ENCODE measurements around the gene PPP2R2B. TPM values are rescaled to one million over a fixed set of nuclear protein-coding genes. Genes with fewer than 3 reads are reported as not detected.

PPP2R2B gene
- total and polyA plus RNA-seq, 2 donors (not counting 3 experiments of a cell fraction or from before 2014, with no cell fraction given): not detected

DNA sequence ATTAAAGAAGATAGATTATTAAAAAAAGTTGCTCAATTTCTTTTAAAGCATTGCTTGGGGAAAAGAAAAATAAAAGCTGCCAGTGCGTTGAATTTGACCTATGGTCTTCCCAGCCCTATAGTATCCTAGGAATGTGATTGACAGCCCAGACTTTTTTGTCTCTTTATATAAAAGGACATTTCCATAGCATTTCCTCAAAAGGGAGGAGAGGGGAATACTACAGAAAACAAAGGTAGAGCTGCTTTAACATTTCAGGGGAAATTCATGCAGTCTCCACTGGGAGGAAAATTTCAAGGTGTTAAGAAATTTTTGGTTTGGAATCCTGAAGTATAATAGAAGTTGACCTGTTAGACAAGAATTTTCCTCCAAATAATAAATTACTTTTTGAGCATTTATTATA lies 344.7 kb downstream of the PPP2R2B start:
- Histone ChIP-seq H3K4me1 (ENCODE audit: control insufficient read depth, extremely low read depth, insufficient read depth, low read length) (no peaks in the 10 kb centered on the region), H3K4me2 (ENCODE audit: insufficient read depth, low read length) (no peak overlapping the region), H3K27ac (ENCODE audit: insufficient read depth, low read depth, low read length) (no peak overlapping the region), H3K27me3 (ENCODE audit: control insufficient read depth in 2 of 2, insufficient read depth in 2 of 2, low read length in 2 of 2) (peaks cover 0 to 2% of the 10 kb centered on the region in 2 experiments), H3K9ac (replicated peaks; ENCODE audit: extremely low read depth, insufficient read depth, low read length) (no peak overlapping the region), H3K79me2 (ENCODE audit: control insufficient read depth, insufficient read depth, low read length) (no peaks in the 10 kb centered on the region), H3K36me3 (ENCODE audit: control insufficient read depth in 2 of 2, extremely low read depth in 1 of 2, insufficient read depth in 2 of 2, low read length in 2 of 2) (no peaks in the 10 kb centered on the region), H2AFZ (ENCODE audit: low read depth, low read length) (no peak overlapping the region), H3K9me3 (replicated peaks; ENCODE audit: control insufficient read depth, insufficient read depth, low read length) (no peaks in the 10 kb centered on the region), H3K9me1 (replicated peaks; ENCODE audit: control insufficient read depth, extremely low read depth, insufficient read depth, low read length) (no peaks in the 10 kb centered on the region), H3K4me3 (replicated peaks in 1 of 3; ENCODE audit: insufficient read depth in 1 of 3, low read depth in 1 of 3, low read length in 3 of 3) (no peak overlapping the region), H4K20me1 (replicated peaks; ENCODE audit: control insufficient read depth, extremely low read depth, insufficient read depth, low read length) (no peaks in the 10 kb centered on the region)
- ChIA-PET POLR2A (no interaction called here), CTCF (interaction anchor here (0.5 to 6.9 kb wide), 22 partner anchors 8 to 1043 kb away, joined by 3 to 198 read pairs (median 4); no protein-coding TSS in a partner anchor)
- no peak for FAIRE-seq
- no TSS peak for BruUV-seq (replicated peaks)
- no peak for DNase-seq (ENCODE audit: low read depth, low spot score)
- dilution Hi-C loops (cut with MboI; ENCODE audit: extremely low pct_ligation_motif_present, low sequenced_read_pairs): no loop called here
- TF ChIP-seq POLR2A (IDR thresholded peaks at IDR 0.05; ENCODE audit: low read depth, low read length) (no peak), GATA2 (IDR thresholded peaks at IDR 0.05; ENCODE audit: insufficient read depth, insufficient read length, low read depth, low read length) (no peak), FOS (IDR thresholded peaks at IDR 0.05; ENCODE audit: borderline replicate concordance, insufficient read depth, low read length) (no peak), JUN (IDR thresholded peaks at IDR 0.05; ENCODE audit: borderline replicate concordance, insufficient read depth, insufficient read length, low read depth) (no peak), EZH2 (IDR thresholded peaks at IDR 0.05; ENCODE audit: borderline replicate concordance, low read depth, low read length, severe bottlenecking) (no peak), CTCF (IDR thresholded peaks at IDR 0.05; ENCODE audit: extremely low read depth in 1 of 2, insufficient read depth in 1 of 2, low read depth in 1 of 2, low read length in 2 of 2) (no peak), POLR2AphosphoS5 (IDR thresholded peaks at IDR 0.05; ENCODE audit: insufficient read depth, low read depth, low read length) (no peak), MYC (IDR thresholded peaks at IDR 0.05; ENCODE audit: low read depth, low read length) (no peak)
- TF ChIP-seq, protein P1, sequence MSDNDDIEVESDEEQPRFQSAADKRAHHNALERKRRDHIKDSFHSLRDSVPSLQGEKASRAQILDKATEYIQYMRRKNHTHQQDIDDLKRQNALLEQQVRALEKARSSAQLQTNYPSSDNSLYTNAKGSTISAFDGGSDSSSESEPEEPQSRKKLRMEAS (IDR thresholded peaks at IDR 0.05; ENCODE audit: insufficient read depth, insufficient read length): no peak
- intact Hi-C loops (cut with micrococcal nuclease): loop anchor here (1.0 to 5.0 kb wide), 3 partner anchors 242 to 654 kb away; no protein-coding TSS in a partner anchor
